Transverse colon (tissue), 4 donors: Measurements from ENCODE around the gene ALPK3. TPM values are rescaled to one million over a fixed set of nuclear protein-coding genes. Genes with fewer than 3 reads are reported as not detected.

ENCODE experiments used
- DNase-seq: peaks from one replicate; pipeline ENCODE4 v3.0.0-alpha.2; 2019
- H3K27ac ChIP-seq, 4 donors: fragments of 200-600 bp; sonication (generic); 2 replicates each; pipeline ENCODE4 v1.5.1; 2016 to 2018; ENCODE audit warnings: inconsistent platforms in 4 of 4
- H3K27me3 ChIP-seq: fragments of 200-600 bp; sonication (generic); 2 replicates; pipeline ENCODE4 v1.5.1; 2017; ENCODE audit warnings: inconsistent platforms
- H3K36me3 ChIP-seq, 4 donors: fragments of 200-600 bp; sonication (generic); 2 replicates each; pipeline ENCODE4 v1.5.1; 2017 to 2019; ENCODE audit warnings: inconsistent platforms in 4 of 4
- H3K4me1 ChIP-seq, 4 donors: fragments of 200-600 bp; sonication (generic); 2 replicates each; pipeline ENCODE4 v1.5.1; 2017 to 2020; ENCODE audit warnings: inconsistent platforms in 4 of 4
- H3K4me3 ChIP-seq, 4 donors: fragments of 200-600 bp; sonication (generic); 1 replicate in 1 of 4; 2 replicates in 3 of 4; pipeline versions ENCODE4 v1.5.1 to v1.6.1; 2017 to 2019; ENCODE audit warnings: inconsistent platforms in 4 of 4
- H3K9me3 ChIP-seq, 2 donors: fragments of 200-600 bp; sonication (generic); 2 replicates each; pipeline ENCODE4 v1.5.1; 2017 to 2019; ENCODE audit warnings: inconsistent platforms in 2 of 2
- CTCF ChIP-seq, 5 experiments: fragments of 200-600 bp in 3 of 5; fragments of 450-650 bp in 2 of 5; sonication (generic) in 3 of 5; IDR thresholded peaks; 1 replicate in 2 of 5; 2 replicates in 3 of 5; pipeline ENCODE4 v1.5.1; 2016 to 2017; ENCODE audit warnings: antibody characterized with exemption in 5 of 5, inconsistent platforms in 3 of 5, mild to moderate bottlenecking in 2 of 5, moderate library complexity in 1 of 5
- EP300 ChIP-seq: sonication (generic); formaldehyde crosslinking; IDR thresholded peaks from one replicate; pipeline ENCODE4 v1.6.1; 2017; ENCODE audit warnings: antibody characterized with exemption, low read depth
- POLR2A ChIP-seq: fragments of 450-650 bp; IDR thresholded peaks from one replicate; pipeline ENCODE4 v1.6.1; 2016; ENCODE audit warnings: antibody characterized with exemption, mild to moderate bottlenecking, moderate library complexity
- POLR2AphosphoS5 ChIP-seq, 3 donors: sonication (generic); formaldehyde crosslinking; IDR thresholded peaks; one replicate each; pipeline ENCODE4 v1.6.1; 2016; ENCODE audit warnings: antibody characterized with exemption in 3 of 3
- WGBS, 2 donors: methylation state at CpG; one replicate each; pipeline ENCODE4 v1.1.5; 2018; ENCODE audit warnings: low coverage in 1 of 2; 5-methylcytosine and 5-hydroxymethylcytosine counted together
- in situ Hi-C, 4 donors: fragments of 200-750 bp; cut with MboI; loops; one replicate each; pipeline versions ENCODE4 v1.15.0 to v1.15.1; 2017; ENCODE audit warnings: low sequenced_read_pairs in 3 of 4, low pct_ligation_motif_present in 1 of 4, low pct_unique_long_range_greater_than_20kb in 1 of 4
- intact Hi-C: fragments of 100-400 bp; cut with DNase I; formaldehyde crosslinking; loops from one replicate; pipeline ENCODE4 v1.15.1; 2023; ENCODE audit warnings: low total_unique reads
- total RNA-seq, 4 donors: library from RNA; depleted of rRNA; stranded (reverse); fragments of >200 nt; gene quantifications; one replicate each; pipeline ENCODE4 v1.1.0, GENCODE V29; 2016

Gene ALPK3
- total RNA-seq, 4 donors from 2014 or later, result 1.1 to 4.6 (median 2.8) TPM

GRCh38 chr15:84818261-84819131 is 1.3 kb downstream of the ALPK3 start:
- Histone ChIP-seq H3K27me3 (peaks cover 4% of the 10 kb centered on the region), H3K36me3 (no peaks in the 10 kb centered on the region), H3K4me3 (peak overlapping the region in 1 of 4 donors; percentile 51), H3K27ac (peak overlapping the region; percentile 71 to 87 (median 76)), H3K9me3 (no peaks in the 10 kb centered on the region), H3K4me1 (peaks cover 9 to 31% (median 15%) of the 10 kb centered on the region in 4 donors)
- no peak for TF ChIP-seq EP300
- no peak for TF ChIP-seq CTCF (IDR thresholded peaks at IDR 0.05)
- no peak for TF ChIP-seq POLR2A
- in situ Hi-C loops (no loop called here), intact Hi-C loops (loop anchor here (10.0 kb wide), 1 partner anchor 64 kb away; no protein-coding TSS in a partner anchor)
- 64 to 69% methylated on average over 6 to 9 of the region's 9 CpGs for WGBS, 2 donors
- no peak for DNase-seq

GRCh38 chr15:84819291-84819768 is 2.2 kb downstream of the ALPK3 start:
- no peak for DNase-seq
- H3K9me3 ChIP-seq, result no peaks in the 10 kb centered on the region
- H3K36me3 ChIP-seq, result no peaks in the 10 kb centered on the region
- no peak overlapping the region for H3K4me3 ChIP-seq
- in situ Hi-C loops (no loop called here), intact Hi-C loops (loop anchor here (10.0 kb wide), 1 partner anchor 65 kb away; no protein-coding TSS in a partner anchor)
- TF ChIP-seq POLR2A (no peak), EP300 (no peak), POLR2AphosphoS5 (IDR thresholded peaks at IDR 0.05) (no peak), CTCF (IDR thresholded peaks at IDR 0.05) (no peak)
- H3K27me3 ChIP-seq, result peaks cover 4% of the 10 kb centered on the region
- H3K4me1 ChIP-seq, result peaks cover 9 to 37% (median 17%) of the 10 kb centered on the region in 4 donors
- WGBS, 2 donors, result 48% methylated on average over 3 of the region's 3 CpGs; no CpG with 5 or more reads in 1 of the 2 donors
- peak overlapping the region; percentile 71 to 87 (median 76) for H3K27ac ChIP-seq

GRCh38 chr15:84819791-84820190 is 2.6 kb downstream of the ALPK3 start:
- no peak for DNase-seq
- TF ChIP-seq POLR2AphosphoS5 (IDR thresholded peaks at IDR 0.05) (no peak), EP300 (no peak)
- intact Hi-C loops, result loop anchor here (10.0 kb wide), 1 partner anchor 65 kb away; no protein-coding TSS in a partner anchor
- H3K9me3 ChIP-seq, result no peaks in the 10 kb centered on the region
- peaks cover 4% of the 10 kb centered on the region for H3K27me3 ChIP-seq
- in situ Hi-C loops, result no loop called here
- no peaks in the 10 kb centered on the region for H3K36me3 ChIP-seq
- H3K27ac ChIP-seq, result peak overlapping the region in 1 of 4 donors; percentile 87
- WGBS, 2 donors, result 88 to 100% methylated on average over 2 of the region's 2 CpGs
- H3K4me1 ChIP-seq, result peaks cover 9 to 40% (median 17%) of the 10 kb centered on the region in 4 donors
- H3K4me3 ChIP-seq, result no peak overlapping the region

- intact Hi-C loops, result no loop called here
- Histone ChIP-seq H3K27ac (no peak overlapping the region), H3K27me3 (peaks cover 4% of the 10 kb centered on the region), H3K36me3 (no peaks in the 10 kb centered on the region), H3K4me3 (no peak overlapping the region), H3K4me1 (peaks cover 9 to 41% (median 16%) of the 10 kb centered on the region in 4 donors), H3K9me3 (no peaks in the 10 kb centered on the region)
- WGBS, 2 donors, result 75 to 100% methylated on average over 1 to 8 of the region's 8 CpGs
- in situ Hi-C loops, result no loop called here
- TF ChIP-seq POLR2A (no peak), POLR2AphosphoS5 (IDR thresholded peaks at IDR 0.05) (no peak), EP300 (no peak), CTCF (IDR thresholded peaks at IDR 0.05) (no peak)
- no peak for DNase-seq
Measured at GRCh38 chr15:84821501-84822021, 4.4 kb downstream of the ALPK3 start.
